Adrenal gland (tissue), 5 donors: Measurements from ENCODE around the gene ZNF581.

Experiments
- POLR2A ChIP-seq, 2 donors: fragments of 450-650 bp; IDR thresholded peaks; one replicate each; pipeline ENCODE4 v1.6.1; 2017; ENCODE audit warnings: antibody characterized with exemption in 2 of 2, mild to moderate bottlenecking in 2 of 2, moderate library complexity in 1 of 2
- TF ChIP-seq, protein P1 (sequence below), 6 experiments: fragments of 450-650 bp in 4 of 6; fragments of 200-600 bp in 2 of 6; sonication (generic) in 1 of 6; IDR thresholded peaks; 1 replicate in 5 of 6; 2 replicates in 1 of 6; pipeline versions ENCODE4 v1.5.1 to v1.8.0; 2016 to 2021; ENCODE audit warnings: antibody characterized with exemption in 6 of 6, mild to moderate bottlenecking in 2 of 6, moderate library complexity in 1 of 6
- donor health status: DM: no; HTN: no; CAD: no.

DNA sequence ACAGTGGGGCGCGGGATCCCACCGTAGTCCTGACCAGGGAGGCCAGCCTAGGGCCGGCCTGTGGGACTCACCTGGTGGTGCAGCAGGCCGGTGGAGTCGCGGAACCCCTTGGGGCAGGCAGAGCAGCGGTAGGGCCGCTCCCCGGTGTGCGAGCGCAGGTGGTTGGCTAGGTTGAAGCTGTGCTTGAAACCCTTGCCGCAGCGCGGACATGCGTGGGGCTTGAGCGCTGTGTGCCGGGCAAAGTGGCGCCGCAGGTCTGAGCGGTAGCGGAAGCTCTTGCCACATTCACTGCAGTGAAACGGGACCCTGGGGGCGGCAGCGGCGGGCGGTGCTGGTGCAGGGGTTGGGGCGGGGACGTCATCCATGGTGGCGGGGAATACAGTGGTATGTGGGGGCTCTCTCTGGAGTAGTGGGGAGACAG is 45.9 kb upstream of the ZNF581 start:
- TF ChIP-seq, protein P1, sequence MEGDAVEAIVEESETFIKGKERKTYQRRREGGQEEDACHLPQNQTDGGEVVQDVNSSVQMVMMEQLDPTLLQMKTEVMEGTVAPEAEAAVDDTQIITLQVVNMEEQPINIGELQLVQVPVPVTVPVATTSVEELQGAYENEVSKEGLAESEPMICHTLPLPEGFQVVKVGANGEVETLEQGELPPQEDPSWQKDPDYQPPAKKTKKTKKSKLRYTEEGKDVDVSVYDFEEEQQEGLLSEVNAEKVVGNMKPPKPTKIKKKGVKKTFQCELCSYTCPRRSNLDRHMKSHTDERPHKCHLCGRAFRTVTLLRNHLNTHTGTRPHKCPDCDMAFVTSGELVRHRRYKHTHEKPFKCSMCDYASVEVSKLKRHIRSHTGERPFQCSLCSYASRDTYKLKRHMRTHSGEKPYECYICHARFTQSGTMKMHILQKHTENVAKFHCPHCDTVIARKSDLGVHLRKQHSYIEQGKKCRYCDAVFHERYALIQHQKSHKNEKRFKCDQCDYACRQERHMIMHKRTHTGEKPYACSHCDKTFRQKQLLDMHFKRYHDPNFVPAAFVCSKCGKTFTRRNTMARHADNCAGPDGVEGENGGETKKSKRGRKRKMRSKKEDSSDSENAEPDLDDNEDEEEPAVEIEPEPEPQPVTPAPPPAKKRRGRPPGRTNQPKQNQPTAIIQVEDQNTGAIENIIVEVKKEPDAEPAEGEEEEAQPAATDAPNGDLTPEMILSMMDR (IDR thresholded peaks at IDR 0.05) = no peak
- no peak for TF ChIP-seq POLR2A (IDR thresholded peaks at IDR 0.05)
